ENCODE data around the gene C10orf53.
"Not testable (repeated sequence)": the region's sequence is repeated elsewhere in the genome, so short reads cannot be mapped to it uniquely, and the experiment has no call there.

Gene C10orf53

DNA sequence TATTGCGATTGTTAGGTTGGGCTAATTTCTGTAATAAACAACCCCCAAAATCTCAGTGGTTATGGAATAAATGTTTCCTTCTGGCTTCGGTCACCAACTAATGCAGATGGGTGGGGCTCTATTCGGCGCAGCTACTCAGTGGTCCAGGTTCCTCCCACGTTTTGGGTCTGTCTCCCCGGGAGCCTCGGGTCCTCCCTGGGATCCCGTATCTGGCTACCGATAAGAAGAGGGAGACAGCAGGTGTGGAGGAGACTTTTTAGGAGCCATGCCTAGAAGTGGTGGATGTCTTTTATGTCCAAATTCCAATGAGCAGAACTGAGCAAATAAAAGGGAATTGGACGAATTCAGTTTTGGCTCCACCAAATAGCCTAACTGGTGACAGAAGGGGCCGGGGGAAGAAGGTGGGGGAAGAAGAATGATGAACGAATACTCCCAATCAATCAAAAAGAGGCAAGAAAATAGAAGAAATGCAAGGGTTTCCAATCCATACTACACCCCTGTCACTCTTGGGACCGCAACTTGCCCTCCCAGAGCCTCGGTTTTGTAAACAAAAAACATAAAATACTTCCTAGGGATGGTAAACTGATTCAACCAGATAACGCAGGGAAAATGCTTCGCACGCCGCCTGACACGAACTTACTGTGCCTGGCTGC lies 498 bp upstream of the C10orf53 start:
- no peak overlapping the region for H3K4me3 ChIP-seq (IDR thresholded peaks at IDR 0.05; ENCODE audit: insufficient read depth, low read depth, low read length)

DNA sequence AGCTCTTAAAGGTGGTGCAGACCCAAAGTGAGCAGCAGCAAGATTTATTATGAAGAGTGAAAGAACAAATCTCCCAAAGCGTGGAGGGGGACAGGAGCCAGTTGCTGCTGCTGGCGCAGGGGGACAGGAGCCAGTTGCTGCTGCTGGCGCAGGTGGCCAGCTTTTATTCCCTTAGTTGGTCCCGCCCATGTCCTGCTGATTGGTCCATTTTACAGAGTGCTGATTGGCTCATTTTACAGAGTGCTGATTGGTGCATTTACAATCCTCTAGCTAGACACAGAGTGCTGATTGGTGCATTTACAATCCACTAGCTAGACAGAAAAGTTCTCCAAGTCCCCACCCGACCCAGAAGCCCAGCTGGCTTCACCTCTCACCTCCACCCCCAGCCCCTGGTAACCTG lies 3.0 kb downstream of the C10orf53 start:
- H3K9ac ChIP-seq; H3K4me1 ChIP-seq (ENCODE audit: low read depth, poor library complexity, severe bottlenecking); H3K27me3 ChIP-seq (ENCODE audit: insufficient read depth, low read depth); H2AFZ ChIP-seq (ENCODE audit: low read depth); H3K27ac ChIP-seq; H3K36me3 ChIP-seq (ENCODE audit: insufficient read depth); H3K4me3 ChIP-seq (IDR thresholded peaks at IDR 0.05; ENCODE audit: insufficient read depth, low read depth, low read length); H3K79me2 ChIP-seq (ENCODE audit: insufficient read depth, low read depth); H3K4me2 ChIP-seq; H4K20me1 ChIP-seq (ENCODE audit: insufficient read depth): not testable (repeated sequence)

More for the DNA sequence above, 498 bp upstream of the C10orf53 start:
- no peaks in the 10 kb centered on the region for H4K20me1 ChIP-seq (ENCODE audit: insufficient read depth)
- H3K9ac ChIP-seq: no peak overlapping the region
- no peak overlapping the region for H3K27ac ChIP-seq
- H3K79me2 ChIP-seq (ENCODE audit: insufficient read depth, low read depth): no peaks in the 10 kb centered on the region
- no peak overlapping the region for H2AFZ ChIP-seq (ENCODE audit: low read depth)
- H3K4me2 ChIP-seq: no peak overlapping the region
- no peaks in the 10 kb centered on the region for H3K4me1 ChIP-seq (ENCODE audit: low read depth, poor library complexity, severe bottlenecking)
- no peaks in the 10 kb centered on the region for H3K27me3 ChIP-seq (ENCODE audit: insufficient read depth, low read depth)
- TF ChIP-seq, protein P1, sequence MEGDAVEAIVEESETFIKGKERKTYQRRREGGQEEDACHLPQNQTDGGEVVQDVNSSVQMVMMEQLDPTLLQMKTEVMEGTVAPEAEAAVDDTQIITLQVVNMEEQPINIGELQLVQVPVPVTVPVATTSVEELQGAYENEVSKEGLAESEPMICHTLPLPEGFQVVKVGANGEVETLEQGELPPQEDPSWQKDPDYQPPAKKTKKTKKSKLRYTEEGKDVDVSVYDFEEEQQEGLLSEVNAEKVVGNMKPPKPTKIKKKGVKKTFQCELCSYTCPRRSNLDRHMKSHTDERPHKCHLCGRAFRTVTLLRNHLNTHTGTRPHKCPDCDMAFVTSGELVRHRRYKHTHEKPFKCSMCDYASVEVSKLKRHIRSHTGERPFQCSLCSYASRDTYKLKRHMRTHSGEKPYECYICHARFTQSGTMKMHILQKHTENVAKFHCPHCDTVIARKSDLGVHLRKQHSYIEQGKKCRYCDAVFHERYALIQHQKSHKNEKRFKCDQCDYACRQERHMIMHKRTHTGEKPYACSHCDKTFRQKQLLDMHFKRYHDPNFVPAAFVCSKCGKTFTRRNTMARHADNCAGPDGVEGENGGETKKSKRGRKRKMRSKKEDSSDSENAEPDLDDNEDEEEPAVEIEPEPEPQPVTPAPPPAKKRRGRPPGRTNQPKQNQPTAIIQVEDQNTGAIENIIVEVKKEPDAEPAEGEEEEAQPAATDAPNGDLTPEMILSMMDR (conservative IDR thresholded peaks at IDR 0.05; ENCODE audit: low read depth, low read length): no peak
- no peaks in the 10 kb centered on the region for H3K36me3 ChIP-seq (ENCODE audit: insufficient read depth)

- TF ChIP-seq, protein P1 (conservative IDR thresholded peaks at IDR 0.05; ENCODE audit: low read depth, low read length): no peak
- Histone ChIP-seq H3K79me2 (ENCODE audit: insufficient read depth, low read depth) (no peaks in the 10 kb centered on the region), H3K9ac (no peak overlapping the region), H3K27me3 (ENCODE audit: insufficient read depth, low read depth) (no peaks in the 10 kb centered on the region), H4K20me1 (ENCODE audit: insufficient read depth) (no peaks in the 10 kb centered on the region), H3K4me1 (ENCODE audit: low read depth, poor library complexity, severe bottlenecking) (no peaks in the 10 kb centered on the region), H3K27ac (no peak overlapping the region), H3K4me2 (no peak overlapping the region), H2AFZ (ENCODE audit: low read depth) (no peak overlapping the region), H3K36me3 (ENCODE audit: insufficient read depth) (no peaks in the 10 kb centered on the region), H3K4me3 (IDR thresholded peaks at IDR 0.05; ENCODE audit: insufficient read depth, low read depth, low read length) (no peak overlapping the region)
Observed at GRCh38 chr10:49682879-49683278, 3.4 kb downstream of the C10orf53 start.

GRCh38 chr10:49686651-49687050 lies 7.2 kb downstream of the C10orf53 start:
- no peaks in the 10 kb centered on the region for H3K27me3 ChIP-seq (ENCODE audit: insufficient read depth, low read depth)

More at GRCh38 chr10:49686651-49687050, 7.2 kb downstream of the C10orf53 start:
- H3K4me3 ChIP-seq (IDR thresholded peaks at IDR 0.05; ENCODE audit: insufficient read depth, low read depth, low read length): no peak overlapping the region
- no peak overlapping the region for H3K9ac ChIP-seq
- H3K4me2 ChIP-seq: no peak overlapping the region
- no peak overlapping the region for H3K27ac ChIP-seq
- TF ChIP-seq, protein P1 (conservative IDR thresholded peaks at IDR 0.05; ENCODE audit: low read depth, low read length): no peak
- H3K79me2 ChIP-seq (ENCODE audit: insufficient read depth, low read depth): no peaks in the 10 kb centered on the region
- no peaks in the 10 kb centered on the region for H3K4me1 ChIP-seq (ENCODE audit: low read depth, poor library complexity, severe bottlenecking)
- no peaks in the 10 kb centered on the region for H3K36me3 ChIP-seq (ENCODE audit: insufficient read depth)
- H2AFZ ChIP-seq (ENCODE audit: low read depth): no peak overlapping the region
- no peaks in the 10 kb centered on the region for H4K20me1 ChIP-seq (ENCODE audit: insufficient read depth)

Measured in KMS-11 (cell line).